HG03066 (cell line): ENCODE results near the gene TLR4.

Experiments
- ATAC-seq: cut with Tn5 transposase; IDR thresholded peaks from one replicate; pipeline ENCODE4 v1.9.1; 2021; ENCODE audit warnings: low read depth; ENCODE audit not compliant: unreplicated experiment

The TLR4 gene

GRCh38 chr9:117709936-117710335, 5.7 kb downstream of the TLR4 start:
- ATAC-seq: no peak

- no peak for ATAC-seq
Observed at GRCh38 chr9:117714282-117714681, 10.1 kb downstream of the TLR4 start.

- no peak for ATAC-seq
Observed at GRCh38 chr9:117715411-117715989, 11.3 kb downstream of the TLR4 start.

GRCh38 chr9:117718085-117718484, 13.9 kb downstream of the TLR4 start:
- peak; percentile 100 for ATAC-seq

GRCh38 chr9:117718701-117719100, 14.5 kb downstream of the TLR4 start:
- ATAC-seq: peak; percentile 11

- no peak for ATAC-seq
Observed at GRCh38 chr9:117719161-117719920, 15.1 kb downstream of the TLR4 start.

- no peak for ATAC-seq
Observed at GRCh38 chr9:117720066-117720465, 15.9 kb downstream of the TLR4 start.

- ATAC-seq: no peak
Observed at GRCh38 chr9:117720555-117720954, 16.4 kb downstream of the TLR4 start.

- ATAC-seq: no peak
Observed at GRCh38 chr9:117720987-117721386, 16.8 kb downstream of the TLR4 start.

GRCh38 chr9:117722108-117722761, 18.0 kb downstream of the TLR4 start:
- no peak for ATAC-seq

- no peak for ATAC-seq
Observed at GRCh38 chr9:117723986-117724625, 19.9 kb downstream of the TLR4 start.

GRCh38 chr9:117725426-117725887, 21.3 kb downstream of the TLR4 start:
- no peak for ATAC-seq

- no peak for ATAC-seq
Observed at GRCh38 chr9:117729375-117729774, 25.2 kb downstream of the TLR4 start.

- no peak for ATAC-seq
Observed at GRCh38 chr9:117732494-117732893, 28.3 kb downstream of the TLR4 start.

GRCh38 chr9:117733465-117733864, 29.3 kb downstream of the TLR4 start:
- no peak for ATAC-seq

- no peak for ATAC-seq
Observed at GRCh38 chr9:117734082-117734481, 29.9 kb downstream of the TLR4 start.

GRCh38 chr9:117734523-117735314, 30.5 kb downstream of the TLR4 start:
- no peak for ATAC-seq

- no peak for ATAC-seq
Observed at GRCh38 chr9:117737721-117738226, 33.6 kb downstream of the TLR4 start.

- no peak for ATAC-seq
Observed at GRCh38 chr9:117739206-117739605, 35.0 kb downstream of the TLR4 start.

- no peak for ATAC-seq
Observed at GRCh38 chr9:117739624-117740347, 35.6 kb downstream of the TLR4 start.
